GM23338 (cell line): ENCODE results near the gene PRPSAP2.
A peak's percentile ranks its signal among the peaks of the same experiment; 100 is the strongest.

Experiments used
- CTCF ChIP-seq, 2 experiments: fragments of 200-600 bp in 1 of 2; sonication (generic) in 1 of 2; conservative IDR thresholded peaks; 2 replicates each; pipeline versions ENCODE4 v1.5.1 to v1.6.1; 2016 to 2017; ENCODE audit warnings: antibody characterized with exemption in 2 of 2, low read depth in 2 of 2, mild to moderate bottlenecking in 2 of 2, moderate library complexity in 1 of 2
- ETS1 ChIP-seq: IDR thresholded peaks from 2 replicates; pipeline ENCODE4 v1.6.1; 2016; ENCODE audit warnings: antibody characterized with exemption
- EZH2 ChIP-seq: fragments of 200-600 bp; sonication (generic); IDR thresholded peaks from one replicate; pipeline ENCODE4 v1.8.0; 2017; ENCODE audit warnings: antibody characterized with exemption, mild to moderate bottlenecking, low read depth; ENCODE audit not compliant: unreplicated experiment
- EZH2phosphoT487 ChIP-seq: fragments of 200-600 bp; sonication (generic); IDR thresholded peaks from one replicate; pipeline ENCODE4 v1.8.1; 2018; ENCODE audit warnings: antibody characterized with exemption; ENCODE audit not compliant: unreplicated experiment
- POLR2AphosphoS5 ChIP-seq: IDR thresholded peaks from 2 replicates; pipeline ENCODE4 v1.6.1; 2016; ENCODE audit warnings: antibody characterized with exemption, low read depth
- REST ChIP-seq: IDR thresholded peaks from one replicate; pipeline ENCODE4 v1.6.1; 2018; ENCODE audit warnings: antibody characterized with exemption; ENCODE audit not compliant: unreplicated experiment
- ZNF331 ChIP-seq: fragments of 250-450 bp; sonication (Bioruptor Pico); IDR thresholded peaks from 2 replicates; pipeline ENCODE4 v1.5.0; 2020; ENCODE audit warnings: low read depth, mild to moderate bottlenecking, moderate library complexity
- ZNF462 ChIP-seq: fragments of 250-450 bp; sonication (Bioruptor Pico); IDR thresholded peaks from 2 replicates; pipeline ENCODE4 v1.5.0; 2020; ENCODE audit warnings: mild to moderate bottlenecking, moderate library complexity

GRCh38 chr17:18970582-18971480, 112.9 kb downstream of the PRPSAP2 start:
- TF ChIP-seq CTCF (conservative IDR thresholded peaks at IDR 0.05; ENCODE audit: low read depth in 2 of 2) (peak in 1 of 2 experiments; percentile 15; a peak in 1 of 4 replicates), ETS1 (no peak), REST (no peak), POLR2AphosphoS5 (no peak), ZNF331 (CRISPR knock-in tag) (no peak), EZH2 (no peak), ZNF462 (CRISPR knock-in tag) (no peak), EZH2phosphoT487 (no peak)
